NK-92 (cell line): ENCODE data around the gene FERD3L.
"Not testable (repeated sequence)": the region's sequence is repeated elsewhere in the genome, so short reads cannot be mapped to it uniquely, and the experiment has no call there.

Experiments used
- DNase-seq: peaks from one replicate; lab custom pipeline; 2025; ENCODE audit not compliant: unreplicated experiment; lab: John Stamatoyannopoulos, UW

Gene FERD3L

GRCh38 chr7:19144661-19145433 is at the start of gene FERD3L:
TSS of gene FERD3L (minus strand) at chr7:19145421. CDS start at chr7:19145362, 59 bp downstream.
- DNase-seq, result no peak

GRCh38 chr7:19194417-19194816 is 49.2 kb upstream of the FERD3L start:
- DNase-seq, result not testable (repeated sequence)

GRCh38 chr7:19181634-19182033 is 36.4 kb upstream of the FERD3L start:
- DNase-seq, result no peak

- DNase-seq, result no peak
Measured at GRCh38 chr7:19178595-19178994, 33.4 kb upstream of the FERD3L start.

GRCh38 chr7:19177269-19177668 is 32.0 kb upstream of the FERD3L start:
- DNase-seq, result no peak

GRCh38 chr7:19175241-19175640 is 30.0 kb upstream of the FERD3L start:
- DNase-seq, result no peak

- no peak for DNase-seq
Measured at GRCh38 chr7:19161671-19162070, 16.4 kb upstream of the FERD3L start.

GRCh38 chr7:19146699-19147098 is 1.5 kb upstream of the FERD3L start:
- no peak for DNase-seq

GRCh38 chr7:19145434-19146115 is 354 bp upstream of the FERD3L start:
- DNase-seq, result no peak

GRCh38 chr7:19143881-19144574 is 1.2 kb downstream of the FERD3L start:
- DNase-seq, result no peak

- DNase-seq, result no peak
Measured at GRCh38 chr7:19139706-19140327, 5.4 kb downstream of the FERD3L start.

GRCh38 chr7:19133886-19134285 is 11.3 kb downstream of the FERD3L start:
- no peak for DNase-seq

GRCh38 chr7:19133390-19133789 is 11.8 kb downstream of the FERD3L start:
- no peak for DNase-seq

GRCh38 chr7:19128856-19129255 is 16.4 kb downstream of the FERD3L start:
- DNase-seq, result no peak

GRCh38 chr7:19121977-19122588 is 23.1 kb downstream of the FERD3L start:
- no peak for DNase-seq

- no peak for DNase-seq
Measured at GRCh38 chr7:19119870-19120486, 25.2 kb downstream of the FERD3L start.

GRCh38 chr7:19119372-19119771 is 25.8 kb downstream of the FERD3L start:
- no peak for DNase-seq

- DNase-seq, result no peak
Measured at GRCh38 chr7:19118636-19119371, 26.4 kb downstream of the FERD3L start.

- DNase-seq, result no peak
Measured at GRCh38 chr7:19117870-19118608, 27.2 kb downstream of the FERD3L start.
